Duodenal mucosa (tissue), 2 donors: ENCODE data around the gene VEPH1.
A peak's percentile ranks its signal among the peaks of the same experiment; 100 is the strongest.

Source experiments
- H3K27ac ChIP-seq: one replicate; pipeline ENCODE4 v1.7.0; 2013; ENCODE audit warnings: low read depth, low read length
- H3K27me3 ChIP-seq, 2 donors: one replicate each; pipeline ENCODE4 v1.7.0; 2013; ENCODE audit warnings: low read length in 2 of 2, control low read depth in 1 of 2; ENCODE audit not compliant: insufficient read depth in 2 of 2, control insufficient read depth in 1 of 2
- H3K36me3 ChIP-seq, 2 donors: one replicate each; pipeline ENCODE4 v1.7.0; 2013; ENCODE audit warnings: low read length in 2 of 2, control low read depth in 1 of 2; ENCODE audit not compliant: insufficient read depth in 2 of 2, control insufficient read depth in 1 of 2
- H3K4me1 ChIP-seq, 2 donors: one replicate each; pipeline ENCODE4 v1.7.0; 2013; ENCODE audit warnings: low read length in 2 of 2, control low read depth in 1 of 2; ENCODE audit not compliant: insufficient read depth in 2 of 2, control insufficient read depth in 1 of 2
- H3K4me3 ChIP-seq, 2 donors: one replicate each; pipeline ENCODE4 v1.7.0; 2013; ENCODE audit warnings: low read length in 2 of 2, low read depth in 1 of 2
- H3K9ac ChIP-seq, 2 donors: one replicate each; pipeline ENCODE4 v1.7.0; 2013; ENCODE audit warnings: low read length in 2 of 2, low read depth in 1 of 2
- H3K9me3 ChIP-seq, 2 donors: one replicate each; pipeline ENCODE4 v1.7.0; 2013; ENCODE audit warnings: low read length in 2 of 2, control low read depth in 1 of 2; ENCODE audit not compliant: control insufficient read depth in 1 of 2

Gene VEPH1

DNA sequence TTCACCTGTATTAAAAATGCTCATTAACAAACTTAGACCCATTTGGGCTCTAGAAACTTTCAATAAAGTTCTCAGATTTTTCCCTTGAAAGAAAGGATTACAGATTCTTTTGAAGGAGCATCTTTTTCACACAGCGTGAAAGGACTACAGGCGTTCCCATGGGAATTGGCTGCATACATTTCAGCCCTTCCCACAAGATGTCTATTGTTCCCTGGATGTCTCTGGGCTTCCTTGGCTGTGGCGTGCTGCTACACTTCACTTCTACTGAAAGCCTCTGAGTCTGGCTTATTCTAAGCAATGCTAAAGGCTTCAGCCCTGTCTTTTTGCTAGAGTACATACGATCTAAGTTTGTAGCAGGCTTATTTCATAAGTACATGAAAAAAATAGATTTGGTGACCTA is 1.4 kb downstream of the VEPH1 start:
- H3K36me3 ChIP-seq = no peaks in the 10 kb centered on the region
- no peak overlapping the region for H3K27ac ChIP-seq
- no peaks in the 10 kb centered on the region for H3K9me3 ChIP-seq
- H3K4me1 ChIP-seq = peaks cover 6 to 9% of the 10 kb centered on the region in 2 donors
- peaks cover 15 to 22% of the 10 kb centered on the region in 2 donors for H3K27me3 ChIP-seq
- no peak overlapping the region for H3K4me3 ChIP-seq
- no peak overlapping the region for H3K9ac ChIP-seq

DNA sequence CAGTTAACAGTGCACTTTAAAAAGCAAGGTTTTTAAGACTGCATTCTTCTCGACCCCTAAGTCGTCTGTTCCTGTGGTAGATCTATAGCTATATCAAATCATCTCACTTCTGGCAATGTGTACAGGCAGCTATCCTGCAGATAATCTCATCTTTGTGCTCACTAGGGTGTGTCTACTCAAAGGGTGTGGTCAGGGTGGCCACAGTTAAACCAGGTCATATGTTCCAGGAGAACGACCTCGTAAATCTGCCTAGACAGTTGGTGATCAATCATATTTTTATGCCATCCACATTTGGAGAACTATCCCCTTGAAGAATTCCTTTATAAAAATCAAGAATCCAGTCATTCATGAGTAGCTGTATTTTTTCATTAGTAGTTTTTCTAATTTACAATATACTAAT is 3.0 kb downstream of the VEPH1 start:
- Histone ChIP-seq H3K4me1 (peaks cover 6 to 9% of the 10 kb centered on the region in 2 donors), H3K27ac (no peak overlapping the region), H3K9me3 (no peaks in the 10 kb centered on the region), H3K9ac (no peak overlapping the region), H3K4me3 (peak overlapping the region in 1 of 2 donors; percentile 61), H3K36me3 (no peaks in the 10 kb centered on the region), H3K27me3 (peaks cover 15 to 22% of the 10 kb centered on the region in 2 donors)

DNA sequence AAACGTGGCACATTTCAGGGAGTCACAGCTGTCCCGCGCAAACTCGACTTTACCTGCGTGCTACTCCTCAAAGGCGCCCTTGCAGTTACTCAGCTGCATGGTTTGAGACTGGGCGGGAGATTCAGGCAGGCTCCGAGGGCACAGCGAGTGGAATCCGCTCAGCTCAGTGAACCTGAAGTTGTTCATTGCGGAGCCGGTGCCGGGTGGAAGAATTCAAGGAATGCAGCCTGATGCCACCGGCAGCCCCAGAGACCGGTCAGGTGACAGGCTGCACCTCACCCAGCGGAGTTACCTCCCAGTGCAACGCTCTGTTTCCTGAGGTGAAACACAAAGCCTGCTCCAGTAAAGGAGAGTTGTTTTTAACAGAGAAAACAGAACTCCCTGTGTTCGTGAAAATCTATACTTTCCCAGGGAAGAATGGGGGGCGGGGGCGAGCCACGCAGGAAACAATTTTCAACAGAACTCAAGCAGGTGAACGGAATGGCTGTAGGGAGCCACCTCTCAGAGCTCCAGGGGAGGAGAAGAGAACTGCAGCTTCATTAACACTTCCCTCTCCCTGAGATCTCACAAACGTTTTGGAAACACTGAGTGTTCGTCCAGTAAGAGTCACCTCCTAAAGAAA is 3.8 kb downstream of the VEPH1 start:
- peaks cover 15 to 22% of the 10 kb centered on the region in 2 donors for H3K27me3 ChIP-seq
- H3K9me3 ChIP-seq = no peaks in the 10 kb centered on the region
- H3K36me3 ChIP-seq = no peaks in the 10 kb centered on the region
- peak overlapping the region; percentile 34 for H3K27ac ChIP-seq
- no peak overlapping the region for H3K9ac ChIP-seq
- peak overlapping the region; percentile 7 to 61 for H3K4me3 ChIP-seq
- H3K4me1 ChIP-seq = peaks cover 6 to 9% of the 10 kb centered on the region in 2 donors

DNA sequence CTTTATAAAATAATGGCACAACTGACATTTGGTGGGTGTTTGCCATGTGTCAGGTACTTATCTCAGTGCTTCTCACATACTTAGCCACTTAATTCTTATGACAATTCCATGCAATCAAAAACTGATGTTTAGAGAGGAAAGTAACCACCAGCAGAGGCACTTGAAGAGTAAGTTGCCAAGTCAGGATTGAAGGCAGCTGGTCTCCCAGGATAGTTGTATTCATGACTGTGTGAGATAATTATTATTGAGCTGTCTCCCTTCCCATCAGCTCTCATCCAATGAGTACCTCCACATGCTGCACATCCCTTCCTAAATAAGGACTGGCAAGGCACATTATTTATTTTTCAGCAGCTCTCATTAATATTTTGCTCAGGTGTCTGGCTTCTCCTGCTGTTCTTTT is 4.8 kb downstream of the VEPH1 start:
- no peaks in the 10 kb centered on the region for H3K9me3 ChIP-seq
- peaks cover 6 to 9% of the 10 kb centered on the region in 2 donors for H3K4me1 ChIP-seq
- no peak overlapping the region for H3K27ac ChIP-seq
- peaks cover 15 to 22% of the 10 kb centered on the region in 2 donors for H3K27me3 ChIP-seq
- no peaks in the 10 kb centered on the region for H3K36me3 ChIP-seq
- H3K4me3 ChIP-seq = no peak overlapping the region
- H3K9ac ChIP-seq = no peak overlapping the region

DNA sequence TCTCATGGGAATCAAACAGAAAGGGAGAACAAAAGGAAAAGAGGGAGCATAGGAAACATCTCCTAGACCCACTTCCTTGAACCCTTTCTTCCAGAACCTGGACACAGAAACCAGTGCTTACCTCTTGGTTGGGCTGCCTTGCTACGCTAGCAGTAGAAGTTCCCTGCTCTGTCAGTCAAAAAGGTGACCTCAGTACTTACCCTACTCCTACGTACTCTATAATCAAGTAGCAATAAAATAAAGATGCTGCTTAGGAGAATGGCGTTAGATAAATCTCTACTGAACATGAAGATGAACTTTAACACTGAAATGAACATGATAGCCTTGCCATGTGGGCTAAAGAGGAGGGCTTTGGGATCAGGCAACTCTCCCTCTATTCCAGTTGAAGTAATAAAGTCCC is 7.4 kb downstream of the VEPH1 start:
- H3K36me3 ChIP-seq = no peaks in the 10 kb centered on the region
- peaks cover 15 to 21% of the 10 kb centered on the region in 2 donors for H3K27me3 ChIP-seq
- H3K4me3 ChIP-seq = no peak overlapping the region
- no peak overlapping the region for H3K9ac ChIP-seq
- H3K27ac ChIP-seq = no peak overlapping the region
- no peaks in the 10 kb centered on the region for H3K9me3 ChIP-seq
- peaks cover 6 to 9% of the 10 kb centered on the region in 2 donors for H3K4me1 ChIP-seq

DNA sequence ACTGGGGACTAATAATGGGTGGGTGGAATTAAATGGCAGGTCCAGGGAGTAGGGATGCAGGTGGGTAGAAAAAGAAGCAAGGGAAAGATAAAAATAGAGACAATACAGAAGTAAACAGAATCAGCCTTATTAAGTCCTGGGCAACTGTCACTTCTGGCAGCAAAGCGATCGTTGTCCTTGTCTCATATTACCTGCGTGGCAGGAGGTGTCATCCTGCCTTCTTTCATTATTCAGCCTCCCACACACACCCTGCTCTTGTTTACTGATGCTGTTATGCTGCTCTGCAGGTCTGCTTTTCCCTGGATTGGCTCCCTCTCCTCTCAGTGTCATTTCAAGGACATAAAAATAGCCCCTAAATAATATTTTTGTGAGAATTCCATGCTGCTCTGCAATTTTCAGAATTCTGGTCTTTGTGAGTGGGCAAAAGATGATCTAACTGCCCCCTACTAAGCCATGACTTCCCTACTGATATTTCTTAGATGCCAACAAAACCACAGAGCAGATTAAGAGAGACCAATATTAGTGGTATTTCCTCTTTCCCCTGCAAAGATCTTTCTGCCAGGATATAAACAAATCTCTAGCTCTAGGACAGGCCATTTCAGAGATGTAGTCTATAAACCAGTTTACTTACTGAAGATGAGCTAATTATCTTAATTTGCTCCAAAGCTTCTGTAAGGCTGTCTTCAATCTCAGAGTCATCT is 8.5 kb downstream of the VEPH1 start:
- H3K9me3 ChIP-seq = no peaks in the 10 kb centered on the region
- H3K4me1 ChIP-seq = peaks cover 3 to 6% of the 10 kb centered on the region in 2 donors
- H3K4me3 ChIP-seq = no peak overlapping the region
- H3K36me3 ChIP-seq = no peaks in the 10 kb centered on the region
- H3K9ac ChIP-seq = no peak overlapping the region
- H3K27me3 ChIP-seq = peaks cover 9 to 10% of the 10 kb centered on the region in 2 donors
- H3K27ac ChIP-seq = no peak overlapping the region

DNA sequence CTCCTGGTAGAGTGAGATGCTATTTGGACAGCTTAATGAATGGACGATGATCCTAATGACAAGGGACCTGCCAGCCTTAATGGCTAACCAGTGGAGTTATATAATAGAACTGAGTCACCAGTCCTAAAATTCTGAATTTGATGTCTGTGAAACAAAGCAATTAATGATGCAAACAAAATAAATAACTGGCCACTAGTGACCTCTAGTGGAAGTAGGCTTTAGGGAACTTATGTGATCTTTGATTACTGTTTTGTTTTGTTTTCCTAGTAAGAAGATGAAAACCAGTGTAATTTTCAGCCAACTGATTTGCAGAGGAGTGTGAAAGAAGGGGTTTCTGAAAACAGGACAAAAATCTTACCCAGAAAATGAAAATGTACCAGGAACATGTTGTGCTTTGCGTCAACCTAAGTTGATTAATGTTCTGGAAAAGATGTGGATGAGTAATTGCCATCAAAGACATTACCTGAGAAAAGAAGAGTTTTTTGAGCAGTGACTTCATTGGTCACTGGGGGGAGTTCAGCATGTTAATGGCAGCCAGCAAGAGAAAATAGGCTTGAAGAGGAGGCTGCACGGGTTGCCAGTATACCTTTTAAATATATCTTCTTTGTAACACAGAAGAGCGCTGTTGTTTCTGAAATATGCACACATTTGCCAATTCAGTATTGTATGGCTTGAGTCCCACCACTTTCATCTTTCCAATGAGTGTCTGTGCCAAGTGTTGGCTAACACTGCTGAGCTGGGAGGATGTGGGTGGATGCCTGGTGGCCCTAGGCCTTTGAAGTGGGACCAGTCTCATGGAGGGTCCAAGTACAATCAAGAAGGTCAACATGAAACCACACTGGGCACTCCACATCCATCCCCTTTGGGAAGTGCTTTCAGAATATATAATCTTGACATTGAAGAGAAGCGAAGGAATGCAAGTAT is 9.3 kb downstream of the VEPH1 start:
- H3K27ac ChIP-seq = no peak overlapping the region
- H3K9me3 ChIP-seq = no peaks in the 10 kb centered on the region
- H3K36me3 ChIP-seq = no peaks in the 10 kb centered on the region
- no peak overlapping the region for H3K4me3 ChIP-seq
- H3K27me3 ChIP-seq = peaks cover 5 to 6% of the 10 kb centered on the region in 2 donors
- H3K4me1 ChIP-seq = no peaks in the 10 kb centered on the region
- H3K9ac ChIP-seq = no peak overlapping the region

DNA sequence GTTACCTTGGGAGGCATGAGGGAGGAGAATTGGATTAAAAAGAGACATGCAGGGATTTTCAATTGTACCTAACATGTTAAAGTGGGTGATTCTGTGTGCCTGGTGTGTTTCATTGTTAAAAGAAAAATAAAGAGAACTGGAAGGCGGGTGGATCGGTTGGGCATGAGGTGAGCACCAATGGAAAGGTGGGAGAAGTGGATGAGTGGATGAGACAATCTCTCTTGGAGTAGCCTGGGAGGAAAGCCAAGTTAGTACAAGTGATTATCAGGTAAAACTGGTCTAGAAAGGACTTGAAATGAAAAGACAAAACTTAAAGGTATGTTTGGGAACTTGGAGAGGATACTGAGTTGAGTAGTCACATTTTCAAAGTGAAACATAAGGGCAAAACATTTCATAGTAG is 12.1 kb downstream of the VEPH1 start:
- Histone ChIP-seq H3K27me3 (no peaks in the 10 kb centered on the region), H3K4me1 (no peaks in the 10 kb centered on the region), H3K9ac (no peak overlapping the region), H3K4me3 (no peak overlapping the region), H3K36me3 (no peaks in the 10 kb centered on the region), H3K9me3 (no peaks in the 10 kb centered on the region), H3K27ac (no peak overlapping the region)

DNA sequence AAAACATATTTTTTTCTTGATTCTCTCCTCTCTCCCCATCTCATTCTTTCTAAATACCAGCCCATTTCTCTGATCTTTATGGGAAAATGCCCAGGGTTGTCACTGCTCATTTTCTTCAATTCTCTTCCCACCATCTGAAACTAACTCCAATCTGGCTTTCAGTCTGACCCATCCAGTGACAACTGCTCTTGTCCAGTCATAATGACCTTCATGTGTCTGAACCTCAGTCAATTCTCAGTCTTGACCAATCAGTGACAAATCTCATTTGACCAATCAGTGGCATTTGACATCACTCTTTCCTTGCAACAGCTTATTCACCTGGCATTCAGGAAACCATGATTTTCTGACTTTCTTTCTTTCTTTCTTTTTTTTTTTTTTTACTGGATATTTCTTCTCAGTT is 15.1 kb downstream of the VEPH1 start:
- H3K4me3 ChIP-seq = no peak overlapping the region
- no peak overlapping the region for H3K27ac ChIP-seq
- H3K4me1 ChIP-seq = no peaks in the 10 kb centered on the region
- H3K9me3 ChIP-seq = no peaks in the 10 kb centered on the region
- H3K36me3 ChIP-seq = no peaks in the 10 kb centered on the region
- H3K27me3 ChIP-seq = no peaks in the 10 kb centered on the region
- no peak overlapping the region for H3K9ac ChIP-seq

DNA sequence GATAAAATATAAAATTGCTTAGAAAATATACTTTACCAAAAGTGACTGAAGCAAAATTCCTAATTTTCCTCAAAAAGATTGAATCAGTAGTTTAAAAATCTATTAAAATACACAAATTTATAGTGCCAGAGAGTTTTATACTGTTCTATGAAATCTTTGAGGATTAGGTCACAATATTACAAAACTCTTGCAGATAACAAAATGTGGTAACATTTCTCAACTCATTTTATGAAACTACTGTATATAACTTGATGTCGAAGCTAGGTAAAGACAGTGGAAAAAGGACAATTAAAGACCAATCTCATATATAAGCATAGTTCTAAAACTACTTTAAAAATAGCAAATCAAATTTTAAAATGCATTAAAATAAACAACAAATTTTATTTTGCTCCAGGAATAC is 15.9 kb downstream of the VEPH1 start:
- H3K36me3 ChIP-seq = no peaks in the 10 kb centered on the region
- no peak overlapping the region for H3K9ac ChIP-seq
- H3K27me3 ChIP-seq = no peaks in the 10 kb centered on the region
- H3K9me3 ChIP-seq = no peaks in the 10 kb centered on the region
- no peak overlapping the region for H3K4me3 ChIP-seq
- no peak overlapping the region for H3K27ac ChIP-seq
- no peaks in the 10 kb centered on the region for H3K4me1 ChIP-seq
